ENCODE data around the gene APP. TPM values are rescaled to one million over a fixed set of nuclear protein-coding genes. Genes with fewer than 3 reads are reported as not detected.

Gene APP
- total RNA-seq, 4 donors from 2014 or later, result 234 to 376 (median 343) TPM

DNA sequence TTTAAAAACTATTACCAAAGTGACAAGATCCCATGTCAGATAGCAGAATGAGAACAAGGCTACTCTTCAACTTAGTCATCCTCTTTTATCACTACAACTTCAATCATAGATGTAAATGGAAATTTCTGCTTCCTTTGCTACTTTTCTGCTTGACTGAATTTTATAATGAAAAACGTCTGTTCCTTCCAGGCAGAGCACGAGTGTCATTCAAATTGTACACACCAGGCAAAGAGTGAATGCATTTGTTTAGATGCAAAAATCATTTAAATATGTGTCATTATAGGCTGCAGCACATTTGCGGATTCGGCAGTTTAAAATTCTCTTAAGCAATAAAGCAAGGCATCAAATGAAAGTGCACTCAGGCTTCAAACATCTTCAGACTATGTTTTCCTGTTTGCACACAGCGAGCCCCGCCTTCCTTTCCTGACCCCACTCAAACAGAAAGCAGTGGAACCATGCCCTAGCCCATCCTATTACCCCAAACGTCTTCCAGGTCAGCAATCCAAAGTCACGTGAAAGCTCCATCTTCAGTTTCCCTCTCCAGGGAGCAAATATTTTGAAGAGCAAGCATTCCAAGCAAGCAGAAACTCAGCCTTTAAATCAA, 99.6 kb downstream of the APP start:
- peak in 1 of 2 donors; percentile 73 for DNase-seq (ENCODE audit: low spot score in 2 of 2)
- Histone ChIP-seq H3K9me3 (no peaks in the 10 kb centered on the region), H3K27me3 (no peaks in the 10 kb centered on the region), H3K36me3 (no peaks in the 10 kb centered on the region), H3K4me1 (peaks cover 35% of the 10 kb centered on the region), H3K27ac (no peak overlapping the region), H3K4me3 (peak overlapping the region; percentile 18)
- TF ChIP-seq CTCF (IDR thresholded peaks at IDR 0.05), result no peak
- no peak for TF ChIP-seq EP300 (IDR thresholded peaks at IDR 0.05)
- TF ChIP-seq POLR2A (IDR thresholded peaks at IDR 0.05), result no peak
- no peak for TF ChIP-seq POLR2AphosphoS5 (IDR thresholded peaks at IDR 0.05)
- WGBS, result 19% methylated on average over 8 of the region's 8 CpGs

- H3K36me3 ChIP-seq, result no peaks in the 10 kb centered on the region
- peaks cover 40% of the 10 kb centered on the region for H3K4me1 ChIP-seq
- H3K27ac ChIP-seq, result no peak overlapping the region
- TF ChIP-seq POLR2A (IDR thresholded peaks at IDR 0.05) (no peak), EP300 (IDR thresholded peaks at IDR 0.05) (no peak), CTCF (IDR thresholded peaks at IDR 0.05) (no peak), POLR2AphosphoS5 (IDR thresholded peaks at IDR 0.05) (no peak)
- no peak overlapping the region for H3K4me3 ChIP-seq
- WGBS, result 80% methylated on average over 2 of the region's 2 CpGs
- H3K27me3 ChIP-seq, result no peaks in the 10 kb centered on the region
- H3K9me3 ChIP-seq, result no peaks in the 10 kb centered on the region
- DNase-seq (ENCODE audit: low spot score in 2 of 2), result no peak
Measured at GRCh38 chr21:26070121-26070520, 100.4 kb downstream of the APP start.

GRCh38 chr21:26068776-26069175, 101.8 kb downstream of the APP start:
- no peak for TF ChIP-seq POLR2AphosphoS5 (IDR thresholded peaks at IDR 0.05)
- no peak for TF ChIP-seq EP300 (IDR thresholded peaks at IDR 0.05)
- no peak for TF ChIP-seq POLR2A (IDR thresholded peaks at IDR 0.05)
- TF ChIP-seq CTCF (IDR thresholded peaks at IDR 0.05), result no peak
- 91% methylated on average over 4 of the region's 4 CpGs for WGBS

GRCh38 chr21:26067836-26068594, 102.6 kb downstream of the APP start:
- no peaks in the 10 kb centered on the region for H3K9me3 ChIP-seq
- WGBS, result 79% methylated on average over 12 of the region's 12 CpGs
- H3K4me3 ChIP-seq, result no peak overlapping the region
- no peak for DNase-seq (ENCODE audit: low spot score in 2 of 2)
- H3K4me1 ChIP-seq, result peaks cover 40% of the 10 kb centered on the region
- H3K27me3 ChIP-seq, result no peaks in the 10 kb centered on the region
- no peak overlapping the region for H3K27ac ChIP-seq
- TF ChIP-seq POLR2A (IDR thresholded peaks at IDR 0.05), result no peak
- no peak for TF ChIP-seq EP300 (IDR thresholded peaks at IDR 0.05)
- TF ChIP-seq POLR2AphosphoS5 (IDR thresholded peaks at IDR 0.05), result no peak
- TF ChIP-seq CTCF (IDR thresholded peaks at IDR 0.05), result no peak
- H3K36me3 ChIP-seq, result no peaks in the 10 kb centered on the region

More at GRCh38 chr21:26068776-26069175, 101.8 kb downstream of the APP start:
- Histone ChIP-seq H3K36me3 (no peaks in the 10 kb centered on the region), H3K4me3 (no peak overlapping the region), H3K27ac (no peak overlapping the region), H3K4me1 (peaks cover 40% of the 10 kb centered on the region), H3K27me3 (no peaks in the 10 kb centered on the region), H3K9me3 (no peaks in the 10 kb centered on the region)
- no peak for DNase-seq (ENCODE audit: low spot score in 2 of 2)

- WGBS, result 94% methylated on average over 6 of the region's 6 CpGs
- TF ChIP-seq EP300 (IDR thresholded peaks at IDR 0.05) (no peak), POLR2AphosphoS5 (IDR thresholded peaks at IDR 0.05) (no peak), CTCF (IDR thresholded peaks at IDR 0.05) (no peak), POLR2A (IDR thresholded peaks at IDR 0.05) (no peak)
Measured at GRCh38 chr21:26064506-26064905, 106.1 kb downstream of the APP start.

More at GRCh38 chr21:26064506-26064905, 106.1 kb downstream of the APP start:
- no peaks in the 10 kb centered on the region for H3K27me3 ChIP-seq
- peaks cover 22% of the 10 kb centered on the region for H3K4me1 ChIP-seq
- no peak overlapping the region for H3K27ac ChIP-seq
- H3K36me3 ChIP-seq, result no peaks in the 10 kb centered on the region
- no peak for DNase-seq (ENCODE audit: low spot score in 2 of 2)
- no peak overlapping the region for H3K4me3 ChIP-seq
- H3K9me3 ChIP-seq, result no peaks in the 10 kb centered on the region
